ENCODE results near the gene ZFP37. TPM values are rescaled to one million over a fixed set of nuclear protein-coding genes. Genes with fewer than 3 reads are reported as not detected.

ZFP37 gene
- total and polyA plus RNA-seq, 2 experiments from 2014 or later, result 1.7 to 2.0 TPM

DNA sequence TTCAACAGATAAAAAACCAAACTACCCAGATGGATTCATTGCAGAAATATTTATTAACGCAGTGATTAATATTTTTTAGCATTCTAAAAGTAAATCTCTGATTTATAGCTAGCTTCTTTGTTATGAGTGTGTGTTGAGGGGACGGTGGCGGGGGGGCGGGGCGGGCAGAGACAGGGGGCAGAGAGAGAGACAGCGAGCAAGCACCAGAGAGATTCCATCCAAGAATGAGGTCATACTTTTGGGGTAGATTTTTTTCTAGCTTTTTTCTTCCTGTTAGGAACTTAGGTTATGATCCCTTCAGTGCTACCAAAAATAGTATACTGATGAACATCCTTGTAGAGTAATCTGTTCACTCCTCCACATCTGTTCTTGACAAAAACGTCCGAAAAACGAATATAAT lies 44.0 kb downstream of the ZFP37 start:
- Histone ChIP-seq H2AFZ (peak overlapping the region; percentile 99), H3K4me3 (peak overlapping the region; percentile 86)

GRCh38 chr9:113011911-113012381 lies 44.6 kb downstream of the ZFP37 start, which contains the start of gene ZNF883:
Gene ZNF883 (minus strand): TSS chr9:113012192.
- peak within 1 kb of the TSS; percentile 85 for H3K4me2 ChIP-seq (ENCODE audit: unreplicated experiment)
- H4K20me1 ChIP-seq (ENCODE audit: insufficient read depth), result no peaks in the 10 kb centered on the region
- H3K4me3 ChIP-seq, result peak within 1 kb of the TSS; percentile 86
- no peaks in the 10 kb centered on the region for H3K79me2 ChIP-seq (ENCODE audit: insufficient read depth)
- peak within 1 kb of the TSS; percentile 99 for H2AFZ ChIP-seq
- H3K9ac ChIP-seq, result peak within 1 kb of the TSS; percentile 69
- H3F3A ChIP-seq (ENCODE audit: insufficient read depth), result no peaks in the 10 kb centered on the region
- H3K27me3 ChIP-seq (replicated peaks; ENCODE audit: insufficient read depth), result no peaks in the 10 kb centered on the region
- H3K27ac ChIP-seq, result no peak within 1 kb of the TSS
- no peak for TF ChIP-seq EZH2phosphoT487 (IDR thresholded peaks at IDR 0.05; ENCODE audit: insufficient read depth, low read depth)
- no peak for TF ChIP-seq EZH2 (IDR thresholded peaks at IDR 0.05; ENCODE audit: insufficient read depth, poor library complexity, severe bottlenecking)
- no peaks in the 10 kb centered on the region for H3K36me3 ChIP-seq (ENCODE audit: low read depth)
- H3K9me3 ChIP-seq (ENCODE audit: low read depth), result no peaks in the 10 kb centered on the region
- WGBS, 2 experiments (ENCODE audit: low coverage in 1 of 2, low lambda C conversion rate in 2 of 2, missing lambda C conversion rate in 2 of 2), result 2 to 3% methylated on average over 30 of the region's 30 CpGs
- DNase-seq, result peak; percentile 85
- in situ Hi-C loops (cut with MboI), result no loop called here
- no peaks in the 10 kb centered on the region for H3K4me1 ChIP-seq (ENCODE audit: insufficient read depth)
- H3K9me2 ChIP-seq (ENCODE audit: insufficient read depth), result no peaks in the 10 kb centered on the region

More for the DNA sequence above, 44.0 kb downstream of the ZFP37 start:
- Histone ChIP-seq H3K4me1 (ENCODE audit: insufficient read depth) (no peaks in the 10 kb centered on the region), H4K20me1 (ENCODE audit: insufficient read depth) (no peaks in the 10 kb centered on the region), H3F3A (ENCODE audit: insufficient read depth) (no peaks in the 10 kb centered on the region), H3K9me3 (ENCODE audit: low read depth) (no peaks in the 10 kb centered on the region), H3K27me3 (replicated peaks; ENCODE audit: insufficient read depth) (no peaks in the 10 kb centered on the region), H3K36me3 (ENCODE audit: low read depth) (no peaks in the 10 kb centered on the region), H3K27ac (no peak overlapping the region), H3K4me2 (ENCODE audit: unreplicated experiment) (peak overlapping the region; percentile 85), H3K9ac (peak overlapping the region; percentile 69), H3K9me2 (ENCODE audit: insufficient read depth) (no peaks in the 10 kb centered on the region), H3K79me2 (ENCODE audit: insufficient read depth) (no peaks in the 10 kb centered on the region)
- TF ChIP-seq EZH2phosphoT487 (IDR thresholded peaks at IDR 0.05; ENCODE audit: insufficient read depth, low read depth) (no peak), EZH2 (IDR thresholded peaks at IDR 0.05; ENCODE audit: insufficient read depth, poor library complexity, severe bottlenecking) (no peak)
- in situ Hi-C loops (cut with MboI), result no loop called here
- 3 to 5% methylated on average over 8 to 9 of the region's 9 CpGs for WGBS, 2 experiments (ENCODE audit: low coverage in 1 of 2, low lambda C conversion rate in 2 of 2, missing lambda C conversion rate in 2 of 2)
- peak; percentile 14 for DNase-seq

GRCh38 chr9:113005777-113006176 lies 50.7 kb downstream of the ZFP37 start:
- 13 to 24% methylated on average over 1 of the region's 1 CpG for WGBS, 2 experiments (ENCODE audit: low coverage in 1 of 2, low lambda C conversion rate in 2 of 2, missing lambda C conversion rate in 2 of 2)
- Histone ChIP-seq H3K79me2 (ENCODE audit: insufficient read depth) (no peaks in the 10 kb centered on the region), H3K4me1 (ENCODE audit: insufficient read depth) (no peaks in the 10 kb centered on the region), H3K4me2 (ENCODE audit: unreplicated experiment) (no peak overlapping the region), H3K9me2 (ENCODE audit: insufficient read depth) (no peaks in the 10 kb centered on the region), H4K20me1 (ENCODE audit: insufficient read depth) (no peaks in the 10 kb centered on the region), H3F3A (ENCODE audit: insufficient read depth) (no peaks in the 10 kb centered on the region), H2AFZ (no peak overlapping the region), H3K9me3 (ENCODE audit: low read depth) (peaks cover 8% of the 10 kb centered on the region), H3K27me3 (replicated peaks; ENCODE audit: insufficient read depth) (no peaks in the 10 kb centered on the region), H3K27ac (no peak overlapping the region), H3K36me3 (ENCODE audit: low read depth) (0 out of 2 replicates have a peak, but pooled peaks cover 7% of the 10 kb centered on the region), H3K4me3 (no peak overlapping the region), H3K9ac (no peak overlapping the region)
- in situ Hi-C loops (cut with MboI), result no loop called here
- DNase-seq, result no peak
- no peak for TF ChIP-seq EZH2phosphoT487 (IDR thresholded peaks at IDR 0.05; ENCODE audit: insufficient read depth, low read depth)
- no peak for TF ChIP-seq EZH2 (IDR thresholded peaks at IDR 0.05; ENCODE audit: insufficient read depth, poor library complexity, severe bottlenecking)

GRCh38 chr9:112997236-112997941 lies 59.1 kb downstream of the ZFP37 start:
- 60 to 66% methylated on average over 8 of the region's 8 CpGs for WGBS, 2 experiments (ENCODE audit: low coverage in 1 of 2, low lambda C conversion rate in 2 of 2, missing lambda C conversion rate in 2 of 2)
- no peak overlapping the region for H3K4me2 ChIP-seq (ENCODE audit: unreplicated experiment)
- in situ Hi-C loops (cut with MboI), result no loop called here
- H3K36me3 ChIP-seq (ENCODE audit: low read depth), result peaks cover 32% of the 10 kb centered on the region
- H4K20me1 ChIP-seq (ENCODE audit: insufficient read depth), result no peaks in the 10 kb centered on the region
- H3K9me3 ChIP-seq (ENCODE audit: low read depth), result peaks cover 26% of the 10 kb centered on the region
- H2AFZ ChIP-seq, result no peak overlapping the region
- DNase-seq, result peak; percentile 2
- H3K9me2 ChIP-seq (ENCODE audit: insufficient read depth), result no peaks in the 10 kb centered on the region
- TF ChIP-seq EZH2phosphoT487 (IDR thresholded peaks at IDR 0.05; ENCODE audit: insufficient read depth, low read depth) (no peak), EZH2 (IDR thresholded peaks at IDR 0.05; ENCODE audit: insufficient read depth, poor library complexity, severe bottlenecking) (no peak)
- no peaks in the 10 kb centered on the region for H3K79me2 ChIP-seq (ENCODE audit: insufficient read depth)
- H3K27ac ChIP-seq, result no peak overlapping the region
- no peaks in the 10 kb centered on the region for H3K27me3 ChIP-seq (replicated peaks; ENCODE audit: insufficient read depth)
- H3K4me1 ChIP-seq (ENCODE audit: insufficient read depth), result no peaks in the 10 kb centered on the region
- no peak overlapping the region for H3K9ac ChIP-seq
- H3F3A ChIP-seq (ENCODE audit: insufficient read depth), result peaks cover 11% of the 10 kb centered on the region; the same call in 1 of the 2 replicates
- no peak overlapping the region for H3K4me3 ChIP-seq

Other genes with a start within 250 kb of the ZFP37 start
- gene SLC46A2, start 165.8 kb downstream of the ZFP37 start, total RNA-seq (2014; rRNA removed; shearing (Covaris generic)), result not detected in 2 replicates
- 0.10 TPM in 1 of 2 replicates, not detected in the other for gene SLC46A2, start 165.8 kb downstream of the ZFP37 start, polyA plus RNA-seq (2016; fragmentation: Nextera tagmentation; extraction: Ambion mirVana)
- gene ZNF883, start 44.5 kb downstream of the ZFP37 start, total RNA-seq (2014; rRNA removed; shearing (Covaris generic)), result 6.2 and 6.6 TPM in 2 replicates
- 6.5 and 7.6 TPM in 2 replicates for gene ZNF883, start 44.5 kb downstream of the ZFP37 start, polyA plus RNA-seq (2016; fragmentation: Nextera tagmentation; extraction: Ambion mirVana)
- gene SLC31A2, start 94.3 kb upstream of the ZFP37 start, total RNA-seq (2014; rRNA removed; shearing (Covaris generic)), result 11.1 and 20.8 TPM in 2 replicates
- 15.0 and 17.0 TPM in 2 replicates for gene SLC31A2, start 94.3 kb upstream of the ZFP37 start, polyA plus RNA-seq (2016; fragmentation: Nextera tagmentation; extraction: Ambion mirVana)
- gene FKBP15, start 164.6 kb upstream of the ZFP37 start, total RNA-seq (2014; rRNA removed; shearing (Covaris generic)), result 23.1 and 26.1 TPM in 2 replicates
- gene FKBP15, start 164.6 kb upstream of the ZFP37 start, polyA plus RNA-seq (2016; fragmentation: Nextera tagmentation; extraction: Ambion mirVana), result 17.8 and 18.6 TPM in 2 replicates
- gene SLC31A1, start 164.8 kb upstream of the ZFP37 start, total RNA-seq (2014; rRNA removed; shearing (Covaris generic)), result 33.6 and 35.8 TPM in 2 replicates
- gene SLC31A1, start 164.8 kb upstream of the ZFP37 start, polyA plus RNA-seq (2016; fragmentation: Nextera tagmentation; extraction: Ambion mirVana), result 36.4 and 37.1 TPM in 2 replicates
- 15.9 and 21.6 TPM in 2 replicates for gene CDC26, start 218.8 kb upstream of the ZFP37 start, total RNA-seq (2014; rRNA removed; shearing (Covaris generic))
- gene CDC26, start 218.8 kb upstream of the ZFP37 start, polyA plus RNA-seq (2016; fragmentation: Nextera tagmentation; extraction: Ambion mirVana), result 67.2 and 70.9 TPM in 2 replicates
- 26.5 and 27.4 TPM in 2 replicates for gene PRPF4, start 218.9 kb upstream of the ZFP37 start, total RNA-seq (2014; rRNA removed; shearing (Covaris generic))
- gene PRPF4, start 218.9 kb upstream of the ZFP37 start, polyA plus RNA-seq (2016; fragmentation: Nextera tagmentation; extraction: Ambion mirVana), result 25.7 and 27.0 TPM in 2 replicates
- not detected in 2 replicates for gene RNF183, start 246.7 kb upstream of the ZFP37 start, total RNA-seq (2014; rRNA removed; shearing (Covaris generic))
- not detected in 2 replicates for gene RNF183, start 246.7 kb upstream of the ZFP37 start, polyA plus RNA-seq (2016; fragmentation: Nextera tagmentation; extraction: Ambion mirVana)

All from GM23248 (cell line).